CD4-positive, alpha-beta memory T cell (primary cell): ENCODE measurements around the gene CCDC9B. TPM values are rescaled to one million over a fixed set of nuclear protein-coding genes. Genes with fewer than 3 reads are reported as not detected.

Experiments used
- CTCF ChIA-PET: fragments of 350-600 bp; sonication (Branson Sonifier 250); formaldehyde crosslinking; loops from one replicate; lab custom pipeline; 2021; ENCODE audit warnings: inconsistent platforms; ENCODE audit not compliant: partially characterized antibody; lab: Charles Lee
- POLR2A ChIA-PET: fragments of 350-600 bp; sonication (Branson Sonifier 250); formaldehyde crosslinking; loops from one replicate; lab custom pipeline; 2021; ENCODE audit not compliant: partially characterized antibody; lab: Charles Lee
- DNase-seq, 5 donors: peaks; one replicate each; pipeline versions ENCODE4 v3.0.0 to v3.0.0-alpha.2; 2020 to 2022; ENCODE audit warnings: mixed read lengths in 1 of 5
- H3K27ac ChIP-seq: one replicate; pipeline ENCODE4 v1.7.0; 2013; ENCODE audit warnings: low read depth, low read length
- H3K27me3 ChIP-seq: 2 replicates; pipeline ENCODE4 v1.7.0; 2013; ENCODE audit warnings: mild to moderate bottlenecking, low read length, moderate library complexity; ENCODE audit not compliant: insufficient read depth
- H3K36me3 ChIP-seq: 2 replicates; pipeline ENCODE4 v1.7.0; 2013; ENCODE audit warnings: mild to moderate bottlenecking, low read length, moderate library complexity; ENCODE audit not compliant: insufficient read depth
- H3K4me1 ChIP-seq: 2 replicates; pipeline ENCODE4 v1.7.0; 2013; ENCODE audit warnings: mild to moderate bottlenecking, low read length, moderate library complexity; ENCODE audit not compliant: insufficient read depth
- H3K4me3 ChIP-seq, 2 donors: one replicate each; pipeline ENCODE4 v1.7.0; 2013; ENCODE audit warnings: low read length in 2 of 2, mild to moderate bottlenecking in 1 of 2
- H3K9me3 ChIP-seq, 2 donors: one replicate each; pipeline ENCODE4 v1.7.0; 2013; ENCODE audit warnings: low read length in 2 of 2, control low read depth in 1 of 2; ENCODE audit not compliant: control insufficient read depth in 1 of 2
- H3K27ac Mint-ChIP-seq, 7 donors: one replicate each; pipeline ENCODE4 v1.8.0; 2020 to 2021; ENCODE audit warnings: mixed read lengths in 7 of 7, mild to moderate bottlenecking in 6 of 7, inconsistent platforms in 3 of 7, moderate library complexity in 3 of 7
- H3K27me3 Mint-ChIP-seq, 2 donors: one replicate each; pipeline ENCODE4 v1.8.0; 2020 to 2021; ENCODE audit warnings: mixed read lengths in 2 of 2
- H3K36me3 Mint-ChIP-seq, 2 donors: one replicate each; pipeline ENCODE4 v1.8.0; 2020 to 2021; ENCODE audit warnings: mixed read lengths in 2 of 2, inconsistent platforms in 1 of 2, mild to moderate bottlenecking in 1 of 2
- H3K4me1 Mint-ChIP-seq, 4 donors: one replicate each; pipeline ENCODE4 v1.8.0; 2020 to 2021; ENCODE audit warnings: mixed read lengths in 4 of 4, mild to moderate bottlenecking in 1 of 4
- H3K4me3 Mint-ChIP-seq, 8 donors: one replicate each; pipeline ENCODE4 v1.8.0; 2020 to 2021; ENCODE audit warnings: mixed read lengths in 8 of 8, mild to moderate bottlenecking in 7 of 8, moderate library complexity in 6 of 8, inconsistent platforms in 3 of 8
- H3K9me3 Mint-ChIP-seq, 8 donors: one replicate each; pipeline ENCODE4 v1.8.0; 2020 to 2021; ENCODE audit warnings: mixed read lengths in 8 of 8, mild to moderate bottlenecking in 5 of 8, inconsistent platforms in 3 of 8, moderate library complexity in 1 of 8
- intact Hi-C: fragments of 100-400 bp; cut with micrococcal nuclease; formaldehyde crosslinking; loops from one replicate; pipeline ENCODE4 v1.15.1; 2023
- polyA plus RNA-seq, 2 donors: library from polyadenylated mRNA; unstranded; fragments of 300-500 nt; fragmentation: Illumina TruSeq; gene quantifications; one replicate each; pipeline ENCODE4 v1.2.3, GENCODE V29; 2021
- total RNA-seq, 2 experiments: library from RNA; stranded (reverse); gene quantifications; one replicate each; pipeline ENCODE4 v1.2.3, GENCODE V29; 2021

CCDC9B gene
- total and polyA plus RNA-seq, 4 experiments from 2014 or later = 0.53 to 5.1 (median 2.6) TPM; not detected in 1

DNA sequence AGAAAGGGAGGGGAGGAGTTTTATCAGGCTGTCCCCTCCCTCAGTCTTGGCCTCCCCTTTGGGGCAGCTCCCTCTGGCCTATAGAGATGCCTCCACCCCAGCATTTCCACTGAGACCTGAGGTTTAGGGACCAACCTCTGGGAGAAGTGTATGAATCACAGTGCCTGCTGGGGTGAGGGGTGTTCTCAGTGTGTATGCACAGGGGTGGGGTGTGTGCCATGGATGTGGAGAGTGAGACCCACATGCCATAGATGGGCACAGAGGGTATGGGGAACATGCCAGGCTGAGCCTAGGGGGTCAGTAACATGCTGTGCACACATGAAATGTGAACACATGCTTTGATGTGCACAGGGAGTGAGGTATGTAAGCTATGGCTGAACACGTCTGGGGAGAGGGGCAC, 45.4 kb downstream of the CCDC9B start:
- H3K4me3 Mint-ChIP-seq = no peak overlapping the region
- peaks cover 0 to 3% (median under 1%) of the 10 kb centered on the region in 4 donors for H3K4me1 Mint-ChIP-seq
- H3K9me3 ChIP-seq = no peaks in the 10 kb centered on the region
- peaks cover 0 to 3% (median 0%) of the 10 kb centered on the region in 8 donors for H3K9me3 Mint-ChIP-seq
- ChIA-PET POLR2A (interaction anchor here (2.7 kb wide), 1 partner anchor 13 kb away, joined by 11 read pairs; the partner anchor contains the start of gene PLCB2), CTCF (interaction anchor here (1.1 to 1.7 kb wide), 5 partner anchors 12 to 27 kb away, joined by 3 to 4 read pairs (median 4); partner anchors contain the start of gene PLCB2)
- peaks cover 56% of the 10 kb centered on the region for H3K36me3 ChIP-seq
- H3K36me3 Mint-ChIP-seq = peaks cover 28 to 67% of the 10 kb centered on the region in 2 donors
- H3K27ac Mint-ChIP-seq = peak overlapping the region in 2 of 7 donors; percentile 60 to 86
- no peak overlapping the region for H3K27ac ChIP-seq
- DNase-seq = no peak
- no peaks in the 10 kb centered on the region for H3K4me1 ChIP-seq
- no peaks in the 10 kb centered on the region for H3K27me3 Mint-ChIP-seq
- intact Hi-C loops = no loop called here
- H3K4me3 ChIP-seq = no peak overlapping the region
- H3K27me3 ChIP-seq = no peaks in the 10 kb centered on the region

DNA sequence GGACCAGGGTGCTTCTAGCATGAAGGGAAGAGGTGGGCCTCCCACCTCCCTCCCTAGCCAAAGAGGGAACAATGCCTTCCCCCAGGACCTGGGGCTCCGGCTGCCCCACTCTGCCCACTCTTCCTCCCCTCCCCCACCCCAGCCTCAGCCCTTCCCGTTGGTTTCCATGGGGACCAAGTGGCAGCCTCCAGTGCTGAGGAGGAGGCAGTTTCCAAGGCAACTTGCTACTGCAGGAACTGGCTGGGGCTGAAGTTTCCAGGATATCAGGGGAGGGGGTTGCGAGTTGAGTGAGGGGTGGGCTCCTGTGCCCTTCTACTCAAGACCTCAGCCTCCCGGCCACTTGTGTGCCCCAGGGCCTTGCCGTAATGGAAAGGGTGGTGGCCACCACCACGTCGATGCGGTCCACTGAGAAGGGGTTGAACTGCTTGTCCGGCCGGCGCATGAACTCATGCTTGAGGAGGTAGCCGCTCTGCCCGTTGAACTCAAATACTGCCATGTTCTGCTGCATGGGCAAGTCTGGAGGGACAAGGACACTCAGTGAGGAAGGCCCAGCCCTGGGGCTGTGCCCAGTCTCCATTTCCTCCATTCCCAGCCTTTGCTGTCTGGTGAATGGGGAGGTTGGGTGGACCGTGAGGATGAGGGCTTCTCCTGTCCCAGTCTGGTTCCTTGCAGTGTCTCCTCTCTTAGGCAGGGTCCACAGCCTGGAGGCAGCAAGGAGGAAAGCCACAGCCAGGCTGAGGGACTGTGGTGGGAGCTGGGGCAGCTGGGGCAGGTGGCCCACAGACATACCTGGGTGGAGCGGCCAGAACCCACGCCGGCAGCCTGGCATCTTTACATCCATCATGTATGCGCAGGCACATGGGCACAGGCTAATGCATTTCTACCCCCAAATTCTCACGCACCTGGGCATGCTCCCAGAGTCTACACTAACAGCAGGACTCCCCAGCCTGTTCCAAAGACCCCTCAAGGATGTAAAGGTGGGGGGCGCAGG, 46.5 kb downstream of the CCDC9B start:
- no peaks in the 10 kb centered on the region for H3K4me1 ChIP-seq
- no peak for DNase-seq
- H3K27me3 Mint-ChIP-seq = no peaks in the 10 kb centered on the region
- H3K27ac Mint-ChIP-seq = no peak overlapping the region
- no peaks in the 10 kb centered on the region for H3K9me3 ChIP-seq
- no peak overlapping the region for H3K27ac ChIP-seq
- peaks cover 26 to 68% of the 10 kb centered on the region in 2 donors for H3K36me3 Mint-ChIP-seq
- no peak overlapping the region for H3K4me3 Mint-ChIP-seq
- POLR2A ChIA-PET = interaction anchor here (2.7 to 5.7 kb wide), 2 partner anchors 14 kb away, joined by 11 to 31 read pairs; partner anchors contain the start of gene PLCB2
- CTCF ChIA-PET = interaction anchor here (1.0 to 7.1 kb wide), 8 partner anchors 13 to 107 kb away, joined by 3 to 57 read pairs (median 4); partner anchors contain the start of gene PLCB2
- peaks cover 0 to 2% (median under 1%) of the 10 kb centered on the region in 4 donors for H3K4me1 Mint-ChIP-seq
- peaks cover 55% of the 10 kb centered on the region for H3K36me3 ChIP-seq
- intact Hi-C loops = no loop called here
- H3K27me3 ChIP-seq = no peaks in the 10 kb centered on the region
- no peak overlapping the region for H3K4me3 ChIP-seq
- no peaks in the 10 kb centered on the region for H3K9me3 Mint-ChIP-seq

GRCh38 chr15:40293006-40293405, 47.7 kb downstream of the CCDC9B start:
- Histone ChIP-seq H3K4me3 (no peak overlapping the region), H3K27ac (no peak overlapping the region), H3K9me3 (no peaks in the 10 kb centered on the region), H3K4me1 (no peaks in the 10 kb centered on the region), H3K27me3 (no peaks in the 10 kb centered on the region), H3K36me3 (peaks cover 47% of the 10 kb centered on the region)
- POLR2A ChIA-PET = interaction anchor here (1.5 to 5.7 kb wide), 2 partner anchors 10 to 15 kb away, joined by 3 to 31 read pairs; partner anchors contain the start of genes ANKRD63 and PLCB2
- DNase-seq = no peak
- intact Hi-C loops = no loop called here
- H3K27ac Mint-ChIP-seq = peak overlapping the region in 1 of 7 donors; percentile 19
- H3K9me3 Mint-ChIP-seq = no peaks in the 10 kb centered on the region
- no peaks in the 10 kb centered on the region for H3K27me3 Mint-ChIP-seq
- CTCF ChIA-PET = interaction anchor here (1.0 to 7.1 kb wide), 3 partner anchors 14 to 108 kb away, joined by 3 to 57 read pairs (median 10); partner anchors contain the start of gene PLCB2
- peaks cover 23 to 61% of the 10 kb centered on the region in 2 donors for H3K36me3 Mint-ChIP-seq
- no peak overlapping the region for H3K4me3 Mint-ChIP-seq
- H3K4me1 Mint-ChIP-seq = peaks cover 0 to 2% (median under 1%) of the 10 kb centered on the region in 4 donors

GRCh38 chr15:40292246-40292645, 48.5 kb downstream of the CCDC9B start:
- Histone ChIP-seq H3K36me3 (peaks cover 40% of the 10 kb centered on the region), H3K4me3 (no peak overlapping the region), H3K27ac (no peak overlapping the region), H3K4me1 (no peaks in the 10 kb centered on the region), H3K27me3 (no peaks in the 10 kb centered on the region), H3K9me3 (no peaks in the 10 kb centered on the region)
- intact Hi-C loops = no loop called here
- ChIA-PET CTCF (interaction anchor here (1.4 to 7.1 kb wide), 3 partner anchors 13 to 52 kb away, joined by 3 to 57 read pairs (median 10); partner anchors contain the start of gene PLCB2), POLR2A (interaction anchor here (1.5 to 5.7 kb wide), 2 partner anchors 9 to 16 kb away, joined by 3 to 31 read pairs; partner anchors contain the start of genes ANKRD63 and PLCB2)
- no peak overlapping the region for H3K4me3 Mint-ChIP-seq
- no peaks in the 10 kb centered on the region for H3K27me3 Mint-ChIP-seq
- H3K9me3 Mint-ChIP-seq = no peaks in the 10 kb centered on the region
- peaks cover 18 to 61% of the 10 kb centered on the region in 2 donors for H3K36me3 Mint-ChIP-seq
- H3K27ac Mint-ChIP-seq = no peak overlapping the region
- peaks cover 0 to 2% (median 0%) of the 10 kb centered on the region in 4 donors for H3K4me1 Mint-ChIP-seq
- DNase-seq = no peak

DNA sequence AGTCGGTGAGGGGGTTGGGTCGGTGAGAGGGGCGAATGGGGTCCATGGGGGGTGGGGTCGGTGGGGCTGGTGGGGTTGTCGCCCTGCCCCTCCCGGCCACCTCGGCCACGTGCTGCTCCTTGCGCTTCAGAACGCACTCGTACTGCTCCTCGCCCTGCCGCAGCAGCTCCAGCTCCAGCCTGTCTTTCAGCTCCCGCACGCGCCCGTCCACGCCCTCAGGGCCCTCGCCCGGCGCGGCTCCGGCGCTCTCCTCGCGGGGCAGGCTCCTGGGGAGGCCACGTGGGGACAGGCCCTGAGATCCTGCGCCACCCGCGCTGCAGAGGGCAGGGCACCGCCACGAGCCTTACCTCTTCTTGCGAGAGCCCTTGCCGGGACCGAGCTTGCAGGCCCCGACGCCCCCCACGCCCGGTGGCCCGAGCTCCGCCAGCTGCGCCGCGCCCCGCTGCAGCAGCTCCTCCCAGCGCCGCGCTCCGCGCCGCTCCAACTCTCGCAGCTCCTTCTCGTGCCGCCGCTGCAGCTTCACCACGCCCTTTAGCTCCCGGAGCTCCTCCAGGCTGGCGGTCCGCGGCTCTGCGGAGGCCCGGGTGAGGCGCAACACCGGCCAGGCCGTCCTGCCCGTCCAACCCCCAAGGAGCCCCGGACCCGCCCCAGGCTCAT, 49.7 kb downstream of the CCDC9B start:
- Histone ChIP-seq H3K27me3 (no peaks in the 10 kb centered on the region), H3K36me3 (peaks cover 32% of the 10 kb centered on the region), H3K27ac (no peak overlapping the region), H3K4me3 (no peak overlapping the region), H3K9me3 (no peaks in the 10 kb centered on the region), H3K4me1 (no peaks in the 10 kb centered on the region)
- Mint-ChIP-seq H3K9me3 (no peaks in the 10 kb centered on the region), H3K36me3 (peaks cover 10 to 51% of the 10 kb centered on the region in 2 donors), H3K27ac (no peak overlapping the region), H3K4me1 (peaks cover 0 to 2% (median 0%) of the 10 kb centered on the region in 4 donors), H3K4me3 (no peak overlapping the region), H3K27me3 (no peaks in the 10 kb centered on the region)
- ChIA-PET POLR2A (interaction anchor here (5.7 kb wide), 1 partner anchor 17 kb away, joined by 31 read pairs; the partner anchor contains the start of gene PLCB2), CTCF (interaction anchor here (0.8 to 7.1 kb wide), 4 partner anchors 12 to 53 kb away, joined by 3 to 57 read pairs (median 16); partner anchors contain the start of gene PLCB2)
- DNase-seq = no peak
- intact Hi-C loops = no loop called here

DNA sequence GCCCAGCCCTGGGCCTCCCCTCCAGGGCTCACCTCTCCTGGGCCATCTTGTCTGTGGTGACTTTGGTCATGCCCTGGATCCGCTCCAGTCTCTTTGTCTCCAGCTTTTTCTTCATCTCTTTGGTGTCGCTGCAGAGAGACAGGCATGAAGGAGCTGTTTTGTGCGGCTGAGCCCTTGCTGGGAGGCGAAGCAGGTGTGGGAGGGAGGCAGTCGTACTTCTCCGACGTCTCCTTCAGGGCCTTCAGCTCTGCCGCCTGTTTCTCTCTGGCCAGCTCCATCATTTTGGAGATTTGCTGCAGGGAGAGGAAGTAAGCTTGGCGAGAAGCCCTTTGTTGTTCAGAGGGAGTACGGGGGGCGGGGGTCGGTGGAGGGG, 50.2 kb downstream of the CCDC9B start:
- Mint-ChIP-seq H3K4me3 (no peak overlapping the region), H3K9me3 (peaks cover 0 to under 1% (median 0%) of the 10 kb centered on the region in 8 donors), H3K36me3 (peaks cover 10 to 46% of the 10 kb centered on the region in 2 donors), H3K4me1 (peaks cover 0 to under 1% (median 0%) of the 10 kb centered on the region in 4 donors), H3K27me3 (no peaks in the 10 kb centered on the region), H3K27ac (no peak overlapping the region)
- Histone ChIP-seq H3K4me3 (no peak overlapping the region), H3K27me3 (no peaks in the 10 kb centered on the region), H3K27ac (no peak overlapping the region), H3K36me3 (peaks cover 32% of the 10 kb centered on the region), H3K4me1 (no peaks in the 10 kb centered on the region), H3K9me3 (no peaks in the 10 kb centered on the region)
- intact Hi-C loops = no loop called here
- ChIA-PET CTCF (interaction anchor here (0.8 to 7.1 kb wide), 4 partner anchors 11 to 48 kb away, joined by 3 to 57 read pairs (median 16); partner anchors contain the start of gene PLCB2), POLR2A (interaction anchor here (5.7 kb wide), 1 partner anchor 18 kb away, joined by 31 read pairs; the partner anchor contains the start of gene PLCB2)
- no peak for DNase-seq
